HEK293 (cell line): Measurements from ENCODE around the gene FBH1.

Experiments used
- CTCF ChIA-PET: fragments of 350-600 bp; formaldehyde crosslinking; extraction: SDS; loops from one replicate; lab custom pipeline; 2021; ENCODE audit warnings: antibody characterized with exemption; lab: Yijun Ruan, JAX
- POLR2A ChIA-PET: fragments of 300-600 bp; formaldehyde crosslinking; extraction: SDS; loops from one replicate; lab custom pipeline; 2020; ENCODE audit warnings: antibody characterized with exemption, inconsistent platforms; lab: Yijun Ruan, JAX
- H3K27ac ChIP-seq: fragments of 200-500 bp; sonication (Bioruptor generic); 2 replicates; pipeline ENCODE4 v1.5.1; 2014; ENCODE audit warnings: low read depth, low read length, control low read depth, inconsistent platforms; ENCODE audit errors: extremely low read depth
- H3K36me3 ChIP-seq, 2 experiments: fragments of 200-500 bp in 1 of 2; sonication (Bioruptor generic) in 1 of 2; 1 replicate in 1 of 2; 2 replicates in 1 of 2; pipeline ENCODE4 v1.5.1; 2014 to 2017; ENCODE audit warnings: inconsistent platforms in 2 of 2, low read length in 2 of 2; ENCODE audit not compliant: control insufficient read depth in 2 of 2, insufficient read depth in 1 of 2
- H3K4me1 ChIP-seq: fragments of 200-500 bp; sonication (Bioruptor generic); 2 replicates; pipeline ENCODE4 v1.5.1; 2014; ENCODE audit warnings: mild to moderate bottlenecking, low read length, inconsistent platforms; ENCODE audit not compliant: control insufficient read depth, insufficient read depth
- H3K4me3 ChIP-seq: 2 replicates; pipeline ENCODE4 v1.5.1; 2011; ENCODE audit warnings: low read depth, mild to moderate bottlenecking, control low read depth, low read length, moderate library complexity
- H3K9me3 ChIP-seq: fragments of 200-500 bp; sonication (Bioruptor generic); 2 replicates; pipeline ENCODE4 v1.5.1; 2014; ENCODE audit warnings: low read depth, low read length, inconsistent platforms; ENCODE audit not compliant: control insufficient read depth, insufficient read depth
- CTCF ChIP-seq: fragments of 450-650 bp; formaldehyde crosslinking; IDR thresholded peaks from 2 replicates; pipeline ENCODE4 v1.5.1; 2016; ENCODE audit warnings: missing biosample characterization, missing genetic modification characterization
- GLIS1 ChIP-seq: fragments of 450-650 bp; formaldehyde crosslinking; IDR thresholded peaks from 2 replicates; pipeline ENCODE4 v1.5.1; 2016; ENCODE audit warnings: missing biosample characterization, missing genetic modification characterization
- MYNN ChIP-seq: fragments of 450-650 bp; formaldehyde crosslinking; IDR thresholded peaks from 2 replicates; pipeline ENCODE4 v1.5.1; 2016; ENCODE audit warnings: missing biosample characterization, missing genetic modification characterization, borderline replicate concordance
- MZF1 ChIP-seq: fragments of 450-650 bp; formaldehyde crosslinking; IDR thresholded peaks from 2 replicates; pipeline ENCODE4 v1.5.1; 2017; ENCODE audit warnings: missing biosample characterization, missing genetic modification characterization, borderline replicate concordance
- OSR2 ChIP-seq: fragments of 450-650 bp; formaldehyde crosslinking; IDR thresholded peaks from 2 replicates; pipeline ENCODE4 v1.5.1; 2016; ENCODE audit warnings: missing biosample characterization, missing genetic modification characterization
- PATZ1 ChIP-seq: fragments of 450-650 bp; formaldehyde crosslinking; IDR thresholded peaks from 2 replicates; pipeline ENCODE4 v1.5.1; 2016; ENCODE audit warnings: missing biosample characterization, missing genetic modification characterization
- SP2 ChIP-seq: fragments of 450-650 bp; formaldehyde crosslinking; IDR thresholded peaks from 2 replicates; pipeline ENCODE4 v1.5.1; 2016; ENCODE audit warnings: missing biosample characterization, missing genetic modification characterization
- ZBTB44 ChIP-seq: fragments of 450-650 bp; IDR thresholded peaks from 2 replicates; pipeline ENCODE4 v1.5.1; 2018; ENCODE audit warnings: missing biosample characterization, mild to moderate bottlenecking, missing genetic modification characterization
- ZBTB6 ChIP-seq: fragments of 450-650 bp; formaldehyde crosslinking; IDR thresholded peaks from 2 replicates; pipeline ENCODE4 v1.5.1; 2017; ENCODE audit warnings: missing biosample characterization, missing genetic modification characterization
- ZNF133 ChIP-seq: fragments of 450-650 bp; formaldehyde crosslinking; IDR thresholded peaks from 2 replicates; pipeline ENCODE4 v1.5.1; 2016; ENCODE audit warnings: missing biosample characterization, missing genetic modification characterization
- ZNF155 ChIP-seq: fragments of 450-650 bp; formaldehyde crosslinking; IDR thresholded peaks from 2 replicates; pipeline ENCODE4 v1.5.1; 2016; ENCODE audit warnings: missing biosample characterization, missing genetic modification characterization
- ZNF214 ChIP-seq: fragments of 450-650 bp; formaldehyde crosslinking; IDR thresholded peaks from 2 replicates; pipeline ENCODE4 v1.5.1; 2017; ENCODE audit warnings: missing biosample characterization, mild to moderate bottlenecking, missing genetic modification characterization, borderline replicate concordance
- ZNF394 ChIP-seq: fragments of 450-650 bp; formaldehyde crosslinking; IDR thresholded peaks from 2 replicates; pipeline ENCODE4 v1.5.1; 2016; ENCODE audit warnings: missing biosample characterization, missing genetic modification characterization, mild to moderate bottlenecking, moderate library complexity, borderline replicate concordance
- ZNF513 ChIP-seq: fragments of 450-650 bp; IDR thresholded peaks from 2 replicates; pipeline ENCODE4 v1.5.1; 2018; ENCODE audit warnings: missing biosample characterization, missing genetic modification characterization
- ZNF580 ChIP-seq: fragments of 450-650 bp; formaldehyde crosslinking; IDR thresholded peaks from 2 replicates; pipeline ENCODE4 v1.5.1; 2016; ENCODE audit warnings: missing biosample characterization, missing genetic modification characterization
- ZNF621 ChIP-seq: fragments of 450-650 bp; formaldehyde crosslinking; IDR thresholded peaks from 2 replicates; pipeline ENCODE4 v1.5.1; 2017; ENCODE audit warnings: missing biosample characterization, missing genetic modification characterization
- ZNF629 ChIP-seq: fragments of 450-650 bp; formaldehyde crosslinking; IDR thresholded peaks from 2 replicates; pipeline ENCODE4 v1.5.1; 2017; ENCODE audit warnings: missing biosample characterization, missing genetic modification characterization
- ZNF639 ChIP-seq: fragments of 450-650 bp; formaldehyde crosslinking; IDR thresholded peaks from 2 replicates; pipeline ENCODE4 v1.5.1; 2016; ENCODE audit warnings: missing biosample characterization, missing genetic modification characterization
- ZNF785 ChIP-seq: fragments of 450-650 bp; formaldehyde crosslinking; IDR thresholded peaks from 2 replicates; pipeline ENCODE4 v1.5.1; 2016; ENCODE audit warnings: missing biosample characterization, missing genetic modification characterization
- ZNF791 ChIP-seq: fragments of 450-650 bp; formaldehyde crosslinking; IDR thresholded peaks from 2 replicates; pipeline ENCODE4 v1.5.1; 2016; ENCODE audit warnings: missing biosample characterization, missing genetic modification characterization

Gene FBH1

GRCh38 chr10:5894403-5894802 lies 4.4 kb downstream of the FBH1 start (continued):
- TF ChIP-seq ZNF214 (tag by site-specific recombination) (no peak), PATZ1 (no peak), ZNF580 (tag by site-specific recombination) (no peak), ZNF639 (tag by site-specific recombination) (no peak)

GRCh38 chr10:5894873-5895272 lies 4.8 kb downstream of the FBH1 start:
- Histone ChIP-seq H3K4me3 (no peak overlapping the region), H3K27ac (no peak overlapping the region), H3K9me3 (no peaks in the 10 kb centered on the region), H3K36me3 (peaks cover 0 to 54% of the 10 kb centered on the region in 2 experiments; a peak in 2 of 3 replicates), H3K4me1 (0 out of 2 replicates have a peak, but pooled peaks cover 4% of the 10 kb centered on the region)
- POLR2A ChIA-PET: no interaction called here
- TF ChIP-seq ZNF791 (no peak), MZF1 (tag by site-specific recombination) (no peak), ZNF155 (tag by site-specific recombination) (no peak), GLIS1 (tag by site-specific recombination) (no peak)
- CTCF ChIA-PET: interaction anchor here (0.5 kb wide), 1 partner anchor 118 kb away, joined by 3 read pairs; no protein-coding TSS in a partner anchor

GRCh38 chr10:5895365-5895764 lies 5.3 kb downstream of the FBH1 start:
- no peak for TF ChIP-seq OSR2 (tag by site-specific recombination)
- TF ChIP-seq ZNF394: no peak
- TF ChIP-seq SP2: no peak
- TF ChIP-seq ZNF785 (tag by site-specific recombination): no peak
- no peak for TF ChIP-seq ZNF513 (tag by site-specific recombination)
- TF ChIP-seq ZNF155 (tag by site-specific recombination): no peak
- no peak for TF ChIP-seq ZNF629 (tag by site-specific recombination)
- no peak overlapping the region for H3K27ac ChIP-seq
- H3K9me3 ChIP-seq: no peaks in the 10 kb centered on the region
- H3K36me3 ChIP-seq: peaks cover 0 to 54% of the 10 kb centered on the region in 2 experiments; a peak in 2 of 3 replicates
- POLR2A ChIA-PET: no interaction called here
- H3K4me3 ChIP-seq: no peak overlapping the region
- H3K4me1 ChIP-seq: 0 out of 2 replicates have a peak, but pooled peaks cover 4% of the 10 kb centered on the region
- CTCF ChIA-PET: interaction anchor here (0.5 kb wide), 1 partner anchor 119 kb away, joined by 3 read pairs; no protein-coding TSS in a partner anchor

GRCh38 chr10:5895804-5896203 lies 5.8 kb downstream of the FBH1 start:
- Histone ChIP-seq H3K36me3 (peaks cover 0 to 54% of the 10 kb centered on the region in 2 experiments; a peak in 2 of 3 replicates), H3K4me1 (0 out of 2 replicates have a peak, but pooled peaks cover 4% of the 10 kb centered on the region), H3K4me3 (no peak overlapping the region), H3K9me3 (no peaks in the 10 kb centered on the region), H3K27ac (no peak overlapping the region)
- POLR2A ChIA-PET: interaction anchor here (1.3 kb wide), 1 partner anchor 8 kb away, joined by 3 read pairs; no protein-coding TSS in a partner anchor
- CTCF ChIA-PET: no interaction called here
- TF ChIP-seq ZNF133 (tag by site-specific recombination): no peak
- no peak for TF ChIP-seq ZNF791
- no peak for TF ChIP-seq ZBTB44
- no peak for TF ChIP-seq CTCF (tag by site-specific recombination)
- TF ChIP-seq ZBTB6 (tag by site-specific recombination): no peak
- TF ChIP-seq ZNF621 (tag by site-specific recombination): no peak
- TF ChIP-seq MYNN (tag by site-specific recombination): no peak
